GM12878 (cell line): ENCODE results near the gene MFN2. TPM values are rescaled to one million over a fixed set of nuclear protein-coding genes. Genes with fewer than 3 reads are reported as not detected.

Experiments
- ATAC-seq: fragments of 200-7000 bp; cut with Tn5 transposase; 3 replicates; pipeline ENCODE4 v1.9.1; 2020; ENCODE audit warnings: mild to moderate bottlenecking, moderate library complexity
- BruUV-seq: library from RNA; stranded (reverse); fragments of 400-500 nt; replicated peaks from 2 replicates; lab custom pipeline; 2021; lab: Mats Ljungman, UMichigan
- CTCF ChIA-PET: fragments of 300-600 bp; sonication (Branson Sonifier 250); formaldehyde crosslinking; extraction: SDS; loops from one replicate; lab custom pipeline; 2021; ENCODE audit warnings: inconsistent platforms; lab: Yijun Ruan, JAX
- POLR2A ChIA-PET: fragments of 350-600 bp; formaldehyde crosslinking; extraction: SDS; loops from one replicate; lab custom pipeline; 2021; ENCODE audit warnings: inconsistent platforms; lab: Charles Lee
- RAD21 ChIA-PET: fragments of 300-600 bp; sonication (Branson Sonifier 250); formaldehyde crosslinking; loops from one replicate; lab custom pipeline; 2023; ENCODE audit warnings: antibody characterized with exemption; ENCODE audit not compliant: unreplicated experiment; lab: Charles Lee
- SMC1A ChIA-PET: fragments of 300-600 bp; sonication (Branson Sonifier 250); formaldehyde crosslinking; loops from one replicate; lab custom pipeline; 2023; ENCODE audit not compliant: unreplicated experiment, uncharacterized antibody; lab: Charles Lee
- DNase-seq: peaks from one replicate; pipeline ENCODE4 v3.0.0-alpha.2; 2011; ENCODE audit warnings: low read depth, low spot score
- FAIRE-seq: peaks from 3 replicates; lab custom pipeline; 2011; peaks lifted over from hg19 to GRCh38; lab: Jason Lieb, UNC
- H2AFZ ChIP-seq: 2 replicates; pipeline ENCODE4 v1.6.0; 2011; ENCODE audit warnings: low read depth, low read length, control low read depth; ENCODE audit not compliant: control insufficient read depth
- H3K27ac ChIP-seq: 2 replicates; pipeline ENCODE4 v1.5.1; 2011; ENCODE audit warnings: control low read depth; ENCODE audit not compliant: control insufficient read depth, insufficient read depth
- H3K27me3 ChIP-seq, 2 experiments: replicated peaks in 1 of 2; 2 replicates each; pipeline versions ENCODE4 v1.6.0 to v1.6.1; 2011; ENCODE audit warnings: low read length in 1 of 2; ENCODE audit not compliant: control insufficient read depth in 2 of 2, insufficient read depth in 2 of 2
- H3K36me3 ChIP-seq, 2 experiments: 2 replicates each; pipeline ENCODE4 v1.5.1; 2011; ENCODE audit warnings: low read length in 1 of 2; ENCODE audit not compliant: control insufficient read depth in 2 of 2, insufficient read depth in 2 of 2
- H3K4me1 ChIP-seq: 2 replicates; pipeline ENCODE4 v1.6.1; 2011; ENCODE audit warnings: mild to moderate bottlenecking, low read length, moderate library complexity, mixed read lengths; ENCODE audit not compliant: control insufficient read depth, insufficient read depth
- H3K4me2 ChIP-seq: 2 replicates; pipeline ENCODE4 v1.6.0; 2011; ENCODE audit warnings: control low read depth; ENCODE audit not compliant: control insufficient read depth, insufficient read depth
- H3K4me3 ChIP-seq: fragments of 200-600 bp; sonication (generic); 2 replicates; pipeline ENCODE4 v1.5.1; 2016
- H3K79me2 ChIP-seq: 2 replicates; pipeline ENCODE4 v1.6.0; 2011; ENCODE audit warnings: low read length; ENCODE audit not compliant: control insufficient read depth, insufficient read depth
- H3K9ac ChIP-seq: 2 replicates; pipeline ENCODE4 v1.8.0; 2011; ENCODE audit warnings: low read length, control low read depth, mixed read lengths; ENCODE audit not compliant: control insufficient read depth, insufficient read depth
- H3K9me3 ChIP-seq: replicated peaks from 3 replicates; pipeline ENCODE4 v1.5.1; 2011; ENCODE audit warnings: mild to moderate bottlenecking, low read length; ENCODE audit not compliant: control insufficient read depth, insufficient read depth
- H4K20me1 ChIP-seq: 2 replicates; pipeline ENCODE4 v1.6.0; 2011; ENCODE audit not compliant: control insufficient read depth, insufficient read depth
- FOXM1 ChIP-seq: IDR thresholded peaks from 2 replicates; pipeline ENCODE4 v1.6.1; 2012; ENCODE audit warnings: low read depth, mild to moderate bottlenecking, inconsistent platforms, low read length, moderate library complexity
- JUND ChIP-seq: IDR thresholded peaks from 2 replicates; pipeline ENCODE4 v1.6.1; 2012; ENCODE audit warnings: low read depth, mild to moderate bottlenecking, low read length, improper control_type of control experiment, moderate library complexity
- KDM1A ChIP-seq: fragments of 200-600 bp; sonication (generic); IDR thresholded peaks from 2 replicates; pipeline ENCODE4 v1.6.1; 2016; ENCODE audit warnings: borderline replicate concordance
- NR2F1 ChIP-seq: fragments of 450-650 bp; conservative IDR thresholded peaks from 2 replicates; pipeline ENCODE4 v1.6.1; 2017; ENCODE audit warnings: mild to moderate bottlenecking
- PML ChIP-seq: IDR thresholded peaks from 2 replicates; pipeline ENCODE4 v1.6.1; 2012; ENCODE audit warnings: low read length, inconsistent platforms
- TAF1 ChIP-seq: IDR thresholded peaks from 2 replicates; pipeline ENCODE4 v1.6.1; 2011; ENCODE audit warnings: mild to moderate bottlenecking, low read depth, low read length, borderline replicate concordance
- ZSCAN29 ChIP-seq: fragments of 450-650 bp; IDR thresholded peaks from 2 replicates; pipeline ENCODE4 v1.6.1; 2017; ENCODE audit warnings: mild to moderate bottlenecking, moderate library complexity
- WGBS: methylation state at CpG from one replicate; pipeline ENCODE4 v1.1.6; 2016; ENCODE audit warnings: low lambda C conversion rate; ENCODE audit not compliant: insufficient replicate concordance, insufficient coverage; ENCODE audit errors: missing lambda C conversion rate; 5-methylcytosine and 5-hydroxymethylcytosine counted together
- in situ Hi-C: fragments of 300-500 bp; cut with MboI; formaldehyde crosslinking; loops from 9 replicates; pipeline ENCODE4 v1.14.3; 2018; ENCODE audit warnings: mixed read lengths
- intact Hi-C: fragments of 100-400 bp; cut with micrococcal nuclease; formaldehyde crosslinking; loops from one replicate; pipeline ENCODE4 v1.14.2; 2022; ENCODE audit not compliant: unreplicated experiment
- polyA plus RNA-seq, 11 experiments: library from polyadenylated mRNA; depleted of rRNA in 4 of 11; unstranded in 6 of 11; stranded (reverse) in 5 of 11; fragments of >200 nt; fragmentation: Nextera tagmentation in 4 of 11; fragmentation: Illumina TruSeq in 1 of 11; extraction: Ambion mirVana in 4 of 11; extraction: Trizol in 1 of 11; gene quantifications; 1 replicate in 1 of 11; 2 replicates in 10 of 11; pipeline versions ENCODE4 v1.2.1 to v1.2.3, GENCODE V29; 2011 to 2016; ENCODE audit warnings: inconsistent platforms in 2 of 11, missing spikeins in 2 of 11, low read depth in 1 of 11
- total RNA-seq, 4 experiments: library from RNA; depleted of rRNA in 3 of 4; stranded (reverse); fragments of >200 nt in 3 of 4; fragmentation: Illumina TruSeq in 1 of 4; extraction: Trizol in 1 of 4; gene quantifications; 2 replicates each; pipeline versions ENCODE4 v1.2.1 to v1.2.3, GENCODE V29; 2013 to 2021
- TF ChIP-seq, protein P1 (sequence below): IDR thresholded peaks from 2 replicates; pipeline ENCODE4 v1.6.1; 2012; ENCODE audit warnings: low read length, inconsistent platforms
- TF ChIP-seq, protein P2 (sequence below): fragments of 450-650 bp; IDR thresholded peaks from 2 replicates; pipeline ENCODE4 v1.6.1; 2017; ENCODE audit warnings: mild to moderate bottlenecking, low read depth, inconsistent platforms; ENCODE audit not compliant: poor library complexity, severe bottlenecking
- TF ChIP-seq, protein P3 (sequence below): IDR thresholded peaks from 2 replicates; pipeline ENCODE4 v1.6.1; 2011; ENCODE audit warnings: low read depth, mild to moderate bottlenecking, low read length, moderate library complexity, borderline replicate concordance; ENCODE audit errors: extremely low read depth
- TF ChIP-seq, protein P4 (sequence below): fragments of 450-650 bp; formaldehyde crosslinking; IDR thresholded peaks from 2 replicates; pipeline ENCODE4 v1.4.0; 2020; ENCODE audit warnings: mild to moderate bottlenecking, moderate library complexity
- TF ChIP-seq, protein P5 (sequence below): IDR thresholded peaks from 2 replicates; pipeline ENCODE4 v1.6.1; 2012; ENCODE audit warnings: mild to moderate bottlenecking, low read depth, low read length

MFN2 gene
- total and polyA plus RNA-seq, 10 of the 15 experiments (the other 5 are each of a cell fraction or from before 2014, with no cell fraction given), result 5.3 to 64.4 (median 48.1) TPM

DNA sequence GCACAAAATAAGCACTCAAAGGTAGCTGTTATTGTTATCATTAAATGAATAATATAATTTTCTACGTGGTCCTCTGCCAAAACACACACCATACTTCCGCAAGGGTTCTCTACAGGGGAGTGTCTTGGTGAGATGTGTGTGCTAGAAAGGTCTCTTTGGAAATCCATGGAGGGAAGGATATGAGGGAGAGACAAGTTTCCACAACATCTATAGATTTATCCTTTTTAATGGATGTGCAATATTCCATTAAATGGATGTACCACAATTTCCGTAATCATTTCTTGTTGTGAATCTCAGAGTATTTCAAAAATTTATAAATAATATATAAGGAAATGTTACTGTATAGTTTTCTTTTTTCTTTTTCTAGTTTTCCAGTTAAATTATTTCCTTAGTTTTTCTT lies 80.3 kb downstream of the MFN2 start:
- peaks cover 50% of the 10 kb centered on the region for H3K4me1 ChIP-seq
- H3K27ac ChIP-seq, result peak overlapping the region; percentile 62
- ChIA-PET RAD21 (interaction anchor here (3.3 to 5.7 kb wide), 3 partner anchors 7 to 20 kb away, joined by 12 to 34 read pairs (median 29); no protein-coding TSS in a partner anchor), SMC1A (interaction anchor here (1.5 to 8.2 kb wide), 4 partner anchors 8 to 21 kb away, joined by 5 to 68 read pairs (median 32); no protein-coding TSS in a partner anchor), POLR2A (interaction anchor here (0.6 to 11.1 kb wide), 6 partner anchors 6 to 103 kb away, joined by 3 to 134 read pairs (median 4); no protein-coding TSS in a partner anchor), CTCF (interaction anchor here (0.9 to 1.8 kb wide), 3 partner anchors 9 to 152 kb away, joined by 3 to 5 read pairs (median 4); no protein-coding TSS in a partner anchor)
- H3K4me2 ChIP-seq, result no peak overlapping the region
- H3K79me2 ChIP-seq, result peaks cover 35% of the 10 kb centered on the region
- H4K20me1 ChIP-seq, result no peaks in the 10 kb centered on the region
- no peak for ATAC-seq
- H3K9ac ChIP-seq, result no peak overlapping the region
- H2AFZ ChIP-seq, result no peak overlapping the region
- no peaks in the 10 kb centered on the region for H3K27me3 ChIP-seq
- H3K9me3 ChIP-seq, result peaks cover 2% of the 10 kb centered on the region; the same call in 2 of the 3 replicates
- no peak overlapping the region for H3K4me3 ChIP-seq
- intact Hi-C loops (loop anchor here (1.0 kb wide), 2 partner anchors 8 to 13 kb away; no protein-coding TSS in a partner anchor), in situ Hi-C loops (loop anchor here (25.0 kb wide), 1 partner anchor 1652 kb away; the partner anchor contains the start of gene PRDM2)
- H3K36me3 ChIP-seq, result no peaks in the 10 kb centered on the region
- 70% methylated on average over 3 of the region's 3 CpGs for WGBS
- DNase-seq, result no peak
- no TSS peak for BruUV-seq
- no peak for FAIRE-seq
- TF ChIP-seq JUND, result no peak
- TF ChIP-seq, protein P1, sequence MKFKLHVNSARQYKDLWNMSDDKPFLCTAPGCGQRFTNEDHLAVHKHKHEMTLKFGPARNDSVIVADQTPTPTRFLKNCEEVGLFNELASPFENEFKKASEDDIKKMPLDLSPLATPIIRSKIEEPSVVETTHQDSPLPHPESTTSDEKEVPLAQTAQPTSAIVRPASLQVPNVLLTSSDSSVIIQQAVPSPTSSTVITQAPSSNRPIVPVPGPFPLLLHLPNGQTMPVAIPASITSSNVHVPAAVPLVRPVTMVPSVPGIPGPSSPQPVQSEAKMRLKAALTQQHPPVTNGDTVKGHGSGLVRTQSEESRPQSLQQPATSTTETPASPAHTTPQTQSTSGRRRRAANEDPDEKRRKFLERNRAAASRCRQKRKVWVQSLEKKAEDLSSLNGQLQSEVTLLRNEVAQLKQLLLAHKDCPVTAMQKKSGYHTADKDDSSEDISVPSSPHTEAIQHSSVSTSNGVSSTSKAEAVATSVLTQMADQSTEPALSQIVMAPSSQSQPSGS, result no peak
- TF ChIP-seq, protein P2, sequence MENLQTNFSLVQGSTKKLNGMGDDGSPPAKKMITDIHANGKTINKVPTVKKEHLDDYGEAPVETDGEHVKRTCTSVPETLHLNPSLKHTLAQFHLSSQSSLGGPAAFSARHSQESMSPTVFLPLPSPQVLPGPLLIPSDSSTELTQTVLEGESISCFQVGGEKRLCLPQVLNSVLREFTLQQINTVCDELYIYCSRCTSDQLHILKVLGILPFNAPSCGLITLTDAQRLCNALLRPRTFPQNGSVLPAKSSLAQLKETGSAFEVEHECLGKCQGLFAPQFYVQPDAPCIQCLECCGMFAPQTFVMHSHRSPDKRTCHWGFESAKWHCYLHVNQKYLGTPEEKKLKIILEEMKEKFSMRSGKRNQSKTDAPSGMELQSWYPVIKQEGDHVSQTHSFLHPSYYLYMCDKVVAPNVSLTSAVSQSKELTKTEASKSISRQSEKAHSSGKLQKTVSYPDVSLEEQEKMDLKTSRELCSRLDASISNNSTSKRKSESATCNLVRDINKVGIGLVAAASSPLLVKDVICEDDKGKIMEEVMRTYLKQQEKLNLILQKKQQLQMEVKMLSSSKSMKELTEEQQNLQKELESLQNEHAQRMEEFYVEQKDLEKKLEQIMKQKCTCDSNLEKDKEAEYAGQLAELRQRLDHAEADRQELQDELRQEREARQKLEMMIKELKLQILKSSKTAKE, result no peak
- no peak for TF ChIP-seq PML
- TF ChIP-seq FOXM1, result no peak
- TF ChIP-seq ZSCAN29, result no peak
- TF ChIP-seq, protein P3, sequence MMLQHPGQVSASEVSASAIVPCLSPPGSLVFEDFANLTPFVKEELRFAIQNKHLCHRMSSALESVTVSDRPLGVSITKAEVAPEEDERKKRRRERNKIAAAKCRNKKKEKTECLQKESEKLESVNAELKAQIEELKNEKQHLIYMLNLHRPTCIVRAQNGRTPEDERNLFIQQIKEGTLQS, result no peak
- TF ChIP-seq KDM1A, result no peak
- no peak for TF ChIP-seq TAF1
- TF ChIP-seq, protein P4, sequence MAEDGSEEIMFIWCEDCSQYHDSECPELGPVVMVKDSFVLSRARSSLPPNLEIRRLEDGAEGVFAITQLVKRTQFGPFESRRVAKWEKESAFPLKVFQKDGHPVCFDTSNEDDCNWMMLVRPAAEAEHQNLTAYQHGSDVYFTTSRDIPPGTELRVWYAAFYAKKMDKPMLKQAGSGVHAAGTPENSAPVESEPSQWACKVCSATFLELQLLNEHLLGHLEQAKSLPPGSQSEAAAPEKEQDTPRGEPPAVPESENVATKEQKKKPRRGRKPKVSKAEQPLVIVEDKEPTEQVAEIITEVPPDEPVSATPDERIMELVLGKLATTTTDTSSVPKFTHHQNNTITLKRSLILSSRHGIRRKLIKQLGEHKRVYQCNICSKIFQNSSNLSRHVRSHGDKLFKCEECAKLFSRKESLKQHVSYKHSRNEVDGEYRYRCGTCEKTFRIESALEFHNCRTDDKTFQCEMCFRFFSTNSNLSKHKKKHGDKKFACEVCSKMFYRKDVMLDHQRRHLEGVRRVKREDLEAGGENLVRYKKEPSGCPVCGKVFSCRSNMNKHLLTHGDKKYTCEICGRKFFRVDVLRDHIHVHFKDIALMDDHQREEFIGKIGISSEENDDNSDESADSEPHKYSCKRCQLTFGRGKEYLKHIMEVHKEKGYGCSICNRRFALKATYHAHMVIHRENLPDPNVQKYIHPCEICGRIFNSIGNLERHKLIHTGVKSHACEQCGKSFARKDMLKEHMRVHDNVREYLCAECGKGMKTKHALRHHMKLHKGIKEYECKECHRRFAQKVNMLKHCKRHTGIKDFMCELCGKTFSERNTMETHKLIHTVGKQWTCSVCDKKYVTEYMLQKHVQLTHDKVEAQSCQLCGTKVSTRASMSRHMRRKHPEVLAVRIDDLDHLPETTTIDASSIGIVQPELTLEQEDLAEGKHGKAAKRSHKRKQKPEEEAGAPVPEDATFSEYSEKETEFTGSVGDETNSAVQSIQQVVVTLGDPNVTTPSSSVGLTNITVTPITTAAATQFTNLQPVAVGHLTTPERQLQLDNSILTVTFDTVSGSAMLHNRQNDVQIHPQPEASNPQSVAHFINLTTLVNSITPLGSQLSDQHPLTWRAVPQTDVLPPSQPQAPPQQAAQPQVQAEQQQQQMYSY (CRISPR knock-in tag), result no peak
- TF ChIP-seq, protein P5, sequence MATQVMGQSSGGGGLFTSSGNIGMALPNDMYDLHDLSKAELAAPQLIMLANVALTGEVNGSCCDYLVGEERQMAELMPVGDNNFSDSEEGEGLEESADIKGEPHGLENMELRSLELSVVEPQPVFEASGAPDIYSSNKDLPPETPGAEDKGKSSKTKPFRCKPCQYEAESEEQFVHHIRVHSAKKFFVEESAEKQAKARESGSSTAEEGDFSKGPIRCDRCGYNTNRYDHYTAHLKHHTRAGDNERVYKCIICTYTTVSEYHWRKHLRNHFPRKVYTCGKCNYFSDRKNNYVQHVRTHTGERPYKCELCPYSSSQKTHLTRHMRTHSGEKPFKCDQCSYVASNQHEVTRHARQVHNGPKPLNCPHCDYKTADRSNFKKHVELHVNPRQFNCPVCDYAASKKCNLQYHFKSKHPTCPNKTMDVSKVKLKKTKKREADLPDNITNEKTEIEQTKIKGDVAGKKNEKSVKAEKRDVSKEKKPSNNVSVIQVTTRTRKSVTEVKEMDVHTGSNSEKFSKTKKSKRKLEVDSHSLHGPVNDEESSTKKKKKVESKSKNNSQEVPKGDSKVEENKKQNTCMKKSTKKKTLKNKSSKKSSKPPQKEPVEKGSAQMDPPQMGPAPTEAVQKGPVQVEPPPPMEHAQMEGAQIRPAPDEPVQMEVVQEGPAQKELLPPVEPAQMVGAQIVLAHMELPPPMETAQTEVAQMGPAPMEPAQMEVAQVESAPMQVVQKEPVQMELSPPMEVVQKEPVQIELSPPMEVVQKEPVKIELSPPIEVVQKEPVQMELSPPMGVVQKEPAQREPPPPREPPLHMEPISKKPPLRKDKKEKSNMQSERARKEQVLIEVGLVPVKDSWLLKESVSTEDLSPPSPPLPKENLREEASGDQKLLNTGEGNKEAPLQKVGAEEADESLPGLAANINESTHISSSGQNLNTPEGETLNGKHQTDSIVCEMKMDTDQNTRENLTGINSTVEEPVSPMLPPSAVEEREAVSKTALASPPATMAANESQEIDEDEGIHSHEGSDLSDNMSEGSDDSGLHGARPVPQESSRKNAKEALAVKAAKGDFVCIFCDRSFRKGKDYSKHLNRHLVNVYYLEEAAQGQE, result no peak
- no peak for TF ChIP-seq NR2F1
